ENCODE data around the gene ERBIN. TPM values are rescaled to one million over a fixed set of nuclear protein-coding genes. Genes with fewer than 3 reads are reported as not detected.

ERBIN gene
- total RNA-seq, 1 experiment from 2014 or later: 88.4 TPM

DNA sequence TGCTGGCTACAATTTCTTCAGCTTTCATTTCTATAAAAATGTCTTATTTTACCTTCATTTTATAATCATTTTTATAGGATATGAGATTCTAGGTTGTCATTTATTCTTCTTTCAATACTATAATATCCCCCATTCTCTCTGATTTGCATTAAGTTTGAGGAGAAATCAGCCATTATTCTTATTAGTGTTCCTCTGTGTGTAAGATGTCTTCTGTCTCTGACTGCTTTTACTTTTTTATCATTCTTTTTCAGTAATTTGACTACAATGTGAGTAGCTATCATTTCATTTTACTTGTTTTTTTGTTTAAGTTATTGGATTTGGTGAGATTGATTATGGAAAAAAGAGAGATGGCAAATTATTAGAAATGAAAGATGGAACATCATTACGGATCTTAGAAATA is 204.1 kb downstream of the ERBIN start:
- Histone ChIP-seq H3K27ac (ENCODE audit: low read length) (no peak overlapping the region), H3K4me1 (ENCODE audit: control insufficient read depth, insufficient read depth, low read length) (no peaks in the 10 kb centered on the region), H3K27me3 (ENCODE audit: control insufficient read depth, insufficient read depth, low read length) (no peaks in the 10 kb centered on the region), H3K36me3 (ENCODE audit: control insufficient read depth, insufficient read depth, low read length) (no peaks in the 10 kb centered on the region), H3K4me3 (ENCODE audit: low read depth in 2 of 2, low read length in 2 of 2) (no peak overlapping the region), H3K9me3 (ENCODE audit: control insufficient read depth, insufficient read depth, low read depth, low read length) (no peaks in the 10 kb centered on the region)
- ATAC-seq (no peak), DNase-seq (ENCODE audit: low read depth, low spot score) (no peak)
- in situ Hi-C loops (cut with HindIII; ENCODE audit: low pct_unique_long_range_greater_than_20kb, low sequenced_read_pairs): no loop called here
- no peak for TF ChIP-seq POLR2AphosphoS5 (IDR thresholded peaks at IDR 0.05; ENCODE audit: low read depth, low read length)
- TF ChIP-seq TCF7L2 (IDR thresholded peaks at IDR 0.05; ENCODE audit: low read depth, low read length): no peak
- TF ChIP-seq, protein P1, sequence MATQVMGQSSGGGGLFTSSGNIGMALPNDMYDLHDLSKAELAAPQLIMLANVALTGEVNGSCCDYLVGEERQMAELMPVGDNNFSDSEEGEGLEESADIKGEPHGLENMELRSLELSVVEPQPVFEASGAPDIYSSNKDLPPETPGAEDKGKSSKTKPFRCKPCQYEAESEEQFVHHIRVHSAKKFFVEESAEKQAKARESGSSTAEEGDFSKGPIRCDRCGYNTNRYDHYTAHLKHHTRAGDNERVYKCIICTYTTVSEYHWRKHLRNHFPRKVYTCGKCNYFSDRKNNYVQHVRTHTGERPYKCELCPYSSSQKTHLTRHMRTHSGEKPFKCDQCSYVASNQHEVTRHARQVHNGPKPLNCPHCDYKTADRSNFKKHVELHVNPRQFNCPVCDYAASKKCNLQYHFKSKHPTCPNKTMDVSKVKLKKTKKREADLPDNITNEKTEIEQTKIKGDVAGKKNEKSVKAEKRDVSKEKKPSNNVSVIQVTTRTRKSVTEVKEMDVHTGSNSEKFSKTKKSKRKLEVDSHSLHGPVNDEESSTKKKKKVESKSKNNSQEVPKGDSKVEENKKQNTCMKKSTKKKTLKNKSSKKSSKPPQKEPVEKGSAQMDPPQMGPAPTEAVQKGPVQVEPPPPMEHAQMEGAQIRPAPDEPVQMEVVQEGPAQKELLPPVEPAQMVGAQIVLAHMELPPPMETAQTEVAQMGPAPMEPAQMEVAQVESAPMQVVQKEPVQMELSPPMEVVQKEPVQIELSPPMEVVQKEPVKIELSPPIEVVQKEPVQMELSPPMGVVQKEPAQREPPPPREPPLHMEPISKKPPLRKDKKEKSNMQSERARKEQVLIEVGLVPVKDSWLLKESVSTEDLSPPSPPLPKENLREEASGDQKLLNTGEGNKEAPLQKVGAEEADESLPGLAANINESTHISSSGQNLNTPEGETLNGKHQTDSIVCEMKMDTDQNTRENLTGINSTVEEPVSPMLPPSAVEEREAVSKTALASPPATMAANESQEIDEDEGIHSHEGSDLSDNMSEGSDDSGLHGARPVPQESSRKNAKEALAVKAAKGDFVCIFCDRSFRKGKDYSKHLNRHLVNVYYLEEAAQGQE (IDR thresholded peaks at IDR 0.05; ENCODE audit: insufficient read depth in 1 of 2, low read depth in 2 of 2, low read length in 1 of 2): no peak
- TF ChIP-seq CTCF (IDR thresholded peaks at IDR 0.05): no peak
- ChIA-PET POLR2A (no interaction called here), CTCF (no interaction called here)
- no TSS peak for BruUV-seq (replicated peaks)
- intact Hi-C loops (cut with micrococcal nuclease; ENCODE audit: unreplicated experiment): no loop called here

Other genes with a start within 250 kb of the ERBIN start
- gene SGTB, start 204.5 kb upstream of the ERBIN start, total RNA-seq (2021; ENCODE audit: unreplicated experiment): 9.2 TPM
- gene NLN, start 204.4 kb upstream of the ERBIN start, total RNA-seq (2021; ENCODE audit: unreplicated experiment): 51.8 TPM
- 89.7 TPM for gene SREK1, start 217.7 kb downstream of the ERBIN start, total RNA-seq (2021; ENCODE audit: unreplicated experiment)